PC-3 (cell line): ENCODE measurements around the gene OBSL1. TPM values are rescaled to one million over a fixed set of nuclear protein-coding genes. Genes with fewer than 3 reads are reported as not detected.

Experiments used
- ATAC-seq: fragments of 200-7000 bp; cut with Tn5 transposase; 2 replicates; pipeline ENCODE4 v1.9.1; 2020; ENCODE audit warnings: mild to moderate bottlenecking, moderate library complexity
- BruUV-seq: library from RNA; stranded (reverse); fragments of 400-500 nt; replicated peaks from 2 replicates; lab custom pipeline; 2021; lab: Mats Ljungman, UMichigan
- CTCF ChIA-PET: fragments of 300-600 bp; sonication (Branson Sonifier 250); formaldehyde crosslinking; loops from one replicate; lab custom pipeline; 2022; ENCODE audit warnings: antibody characterized with exemption; lab: Charles Lee
- POLR2A ChIA-PET: fragments of 300-600 bp; sonication (Branson Sonifier 250); formaldehyde crosslinking; loops from one replicate; lab custom pipeline; 2022; ENCODE audit warnings: antibody characterized with exemption; ENCODE audit not compliant: unreplicated experiment; lab: Charles Lee
- DNase-seq: peaks from one replicate; pipeline ENCODE4 v3.0.0-alpha.2; 2015
- H2AFZ ChIP-seq: fragments of 300-600 bp; sonication (generic); 2 replicates; pipeline ENCODE4 v1.6.0; 2016; ENCODE audit warnings: antibody characterized with exemption, low read length
- H3F3A ChIP-seq: fragments of 300-600 bp; sonication (generic); one replicate; pipeline ENCODE4 v1.6.0; 2017; ENCODE audit warnings: antibody characterized with exemption, low read length, control low read depth, mild to moderate bottlenecking; ENCODE audit not compliant: unreplicated experiment
- H3K27ac ChIP-seq: fragments of 300-600 bp; sonication (generic); 2 replicates; pipeline ENCODE4 v1.5.1; 2016; ENCODE audit warnings: mild to moderate bottlenecking, low read length
- H3K27me3 ChIP-seq: fragments of 300-600 bp; sonication (generic); 2 replicates; pipeline ENCODE4 v1.6.1; 2016; ENCODE audit warnings: low read length, mixed read lengths
- H3K36me3 ChIP-seq: fragments of 300-600 bp; sonication (generic); 2 replicates; pipeline ENCODE4 v1.6.1; 2016; ENCODE audit warnings: low read depth, mixed run types, low read length, mixed read lengths
- H3K4me1 ChIP-seq: fragments of 300-600 bp; sonication (generic); 2 replicates; pipeline ENCODE4 v1.5.1; 2016; ENCODE audit warnings: low read length; ENCODE audit not compliant: insufficient read depth
- H3K4me2 ChIP-seq: fragments of 300-600 bp; sonication (generic); 2 replicates; pipeline ENCODE4 v1.6.0; 2016; ENCODE audit warnings: low read length
- H3K4me3 ChIP-seq: fragments of 300-600 bp; sonication (generic); 2 replicates; pipeline ENCODE4 v1.5.1; 2016; ENCODE audit warnings: mild to moderate bottlenecking, low read length, mixed read lengths
- H3K79me2 ChIP-seq: fragments of 300-600 bp; sonication (generic); 2 replicates; pipeline ENCODE4 v1.6.1; 2017; ENCODE audit warnings: low read length, mixed read lengths
- H3K9ac ChIP-seq: fragments of 300-600 bp; sonication (generic); 2 replicates; pipeline ENCODE4 v1.6.0; 2016; ENCODE audit warnings: mild to moderate bottlenecking, low read length
- H3K9me2 ChIP-seq: fragments of 300-600 bp; sonication (generic); replicated peaks from 2 replicates; pipeline ENCODE4 v1.6.1; 2016; ENCODE audit warnings: mixed run types, low read length, mixed read lengths
- H3K9me3 ChIP-seq: fragments of 300-600 bp; sonication (generic); 2 replicates; pipeline ENCODE4 v1.6.1; 2016; ENCODE audit warnings: low read length, mixed read lengths
- H4K20me1 ChIP-seq: fragments of 300-600 bp; sonication (generic); 2 replicates; pipeline ENCODE4 v1.6.1; 2016; ENCODE audit warnings: low read length, mixed read lengths
- EZH2 ChIP-seq: fragments of 300-600 bp; sonication (generic); IDR thresholded peaks from one replicate; pipeline ENCODE4 v1.6.1; 2017; ENCODE audit warnings: antibody characterized with exemption, mild to moderate bottlenecking, low read length; ENCODE audit not compliant: unreplicated experiment
- EZH2phosphoT487 ChIP-seq: fragments of 300-600 bp; sonication (generic); IDR thresholded peaks from 2 replicates; pipeline ENCODE4 v1.6.1; 2018; ENCODE audit warnings: mild to moderate bottlenecking, antibody characterized with exemption, low read length, borderline replicate concordance
- intact Hi-C: fragments of 100-400 bp; cut with micrococcal nuclease; formaldehyde crosslinking; loops from 2 replicates; pipeline ENCODE4 v1.9.0; 2023
- total RNA-seq: library from RNA; depleted of rRNA; stranded (reverse); fragments of >200 nt; gene quantifications from 2 replicates; pipeline ENCODE4 v1.2.3, GENCODE V29; 2014
- TF ChIP-seq, protein P1 (sequence below): fragments of 300-600 bp; sonication (generic); conservative IDR thresholded peaks from 2 replicates; pipeline ENCODE4 v1.5.1; 2017; ENCODE audit warnings: antibody characterized with exemption, low read depth, mild to moderate bottlenecking, low read length

The OBSL1 gene
- total RNA-seq, 1 experiment from 2014 or later: 122 TPM

DNA sequence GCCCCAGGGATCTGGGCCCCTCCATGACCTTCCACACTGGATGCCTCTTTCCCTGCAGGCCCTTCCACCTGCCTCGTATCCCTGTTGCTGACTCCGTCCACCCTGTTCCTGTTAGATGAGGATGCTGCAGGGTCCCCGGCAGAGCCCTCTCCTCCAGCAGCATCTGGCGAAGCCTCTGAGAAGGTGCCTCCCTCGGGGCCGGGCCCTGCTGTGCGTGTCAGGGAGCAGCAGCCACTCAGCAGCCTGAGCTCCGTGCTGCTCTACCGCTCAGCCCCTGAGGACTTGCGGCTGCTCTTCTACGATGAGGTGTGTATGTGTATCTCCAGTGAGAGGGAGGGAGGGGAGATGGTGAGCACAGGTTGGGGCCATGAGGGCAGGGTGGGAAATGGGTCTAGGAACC lies 43.7 kb upstream of the OBSL1 start:
- CTCF ChIA-PET: no interaction called here
- Histone ChIP-seq H3K4me1 (no peaks in the 10 kb centered on the region), H2AFZ (no peak overlapping the region), H4K20me1 (no peaks in the 10 kb centered on the region), H3K36me3 (0 out of 2 replicates have a peak, but pooled peaks cover 2% of the 10 kb centered on the region), H3K27me3 (no peaks in the 10 kb centered on the region), H3K9ac (no peak overlapping the region), H3K9me3 (no peaks in the 10 kb centered on the region), H3K27ac (no peak overlapping the region), H3K4me3 (no peak overlapping the region), H3K9me2 (no peaks in the 10 kb centered on the region), H3F3A (no peaks in the 10 kb centered on the region), H3K79me2 (no peaks in the 10 kb centered on the region), H3K4me2 (no peak overlapping the region)
- TF ChIP-seq, protein P1, sequence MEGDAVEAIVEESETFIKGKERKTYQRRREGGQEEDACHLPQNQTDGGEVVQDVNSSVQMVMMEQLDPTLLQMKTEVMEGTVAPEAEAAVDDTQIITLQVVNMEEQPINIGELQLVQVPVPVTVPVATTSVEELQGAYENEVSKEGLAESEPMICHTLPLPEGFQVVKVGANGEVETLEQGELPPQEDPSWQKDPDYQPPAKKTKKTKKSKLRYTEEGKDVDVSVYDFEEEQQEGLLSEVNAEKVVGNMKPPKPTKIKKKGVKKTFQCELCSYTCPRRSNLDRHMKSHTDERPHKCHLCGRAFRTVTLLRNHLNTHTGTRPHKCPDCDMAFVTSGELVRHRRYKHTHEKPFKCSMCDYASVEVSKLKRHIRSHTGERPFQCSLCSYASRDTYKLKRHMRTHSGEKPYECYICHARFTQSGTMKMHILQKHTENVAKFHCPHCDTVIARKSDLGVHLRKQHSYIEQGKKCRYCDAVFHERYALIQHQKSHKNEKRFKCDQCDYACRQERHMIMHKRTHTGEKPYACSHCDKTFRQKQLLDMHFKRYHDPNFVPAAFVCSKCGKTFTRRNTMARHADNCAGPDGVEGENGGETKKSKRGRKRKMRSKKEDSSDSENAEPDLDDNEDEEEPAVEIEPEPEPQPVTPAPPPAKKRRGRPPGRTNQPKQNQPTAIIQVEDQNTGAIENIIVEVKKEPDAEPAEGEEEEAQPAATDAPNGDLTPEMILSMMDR: no peak
- TF ChIP-seq EZH2: no peak
- intact Hi-C loops: no loop called here
- POLR2A ChIA-PET: no interaction called here
- no TSS peak for BruUV-seq
- ATAC-seq (no peak), DNase-seq (no peak)

DNA sequence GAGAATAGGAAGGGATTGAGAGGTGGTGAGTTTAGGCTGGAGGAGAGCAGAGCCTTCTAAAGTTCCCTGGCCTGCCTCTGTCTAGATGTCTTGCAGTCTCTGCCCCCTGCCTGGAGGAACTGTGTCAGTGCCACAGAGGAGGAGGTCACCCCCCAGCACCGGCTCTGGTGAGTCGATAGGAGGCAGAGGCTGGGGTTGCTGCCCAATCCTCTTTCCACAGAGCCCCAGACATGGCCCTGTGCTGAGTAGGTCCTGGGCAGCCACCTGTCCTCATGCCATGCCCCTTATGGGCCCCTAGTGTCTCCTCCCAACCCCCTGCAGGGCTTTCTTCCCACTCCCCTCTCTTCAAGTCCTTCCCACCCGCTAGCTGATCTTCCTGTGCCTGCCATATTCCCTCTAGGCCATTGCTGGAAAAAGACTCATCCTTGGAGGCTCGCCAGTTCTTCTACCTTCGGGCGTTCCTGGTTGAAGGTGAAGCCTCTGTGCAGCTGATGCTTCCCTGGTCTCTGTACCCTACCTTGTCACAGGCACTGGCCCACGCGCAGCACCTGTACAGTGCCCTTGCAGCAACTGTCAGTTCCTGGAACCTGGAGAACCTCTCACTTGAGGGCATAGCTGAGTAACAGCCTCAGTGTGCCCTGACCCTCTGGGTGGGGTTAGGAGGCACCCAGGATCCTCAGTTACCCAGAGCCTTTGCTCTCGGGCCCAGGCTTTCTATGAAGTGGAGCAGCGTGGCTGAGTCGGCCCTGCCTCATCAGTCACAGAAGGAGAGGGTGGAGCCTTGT lies 42.9 kb upstream of the OBSL1 start:
- CTCF ChIA-PET: no interaction called here
- TF ChIP-seq EZH2phosphoT487: no peak
- TF ChIP-seq, protein P1: no peak
- no peak for TF ChIP-seq EZH2
- Histone ChIP-seq H3K4me1 (no peaks in the 10 kb centered on the region), H3K79me2 (no peaks in the 10 kb centered on the region), H3K36me3 (0 out of 2 replicates have a peak, but pooled peaks cover 2% of the 10 kb centered on the region), H3K9me2 (no peaks in the 10 kb centered on the region), H4K20me1 (no peaks in the 10 kb centered on the region), H3K27me3 (no peaks in the 10 kb centered on the region), H3K9ac (no peak overlapping the region), H3K9me3 (no peaks in the 10 kb centered on the region), H2AFZ (no peak overlapping the region), H3K4me2 (no peak overlapping the region), H3K4me3 (no peak overlapping the region), H3F3A (no peaks in the 10 kb centered on the region), H3K27ac (no peak overlapping the region)
- ATAC-seq (no peak), DNase-seq (no peak)
- intact Hi-C loops: no loop called here
- BruUV-seq: no TSS peak
- POLR2A ChIA-PET: no interaction called here

DNA sequence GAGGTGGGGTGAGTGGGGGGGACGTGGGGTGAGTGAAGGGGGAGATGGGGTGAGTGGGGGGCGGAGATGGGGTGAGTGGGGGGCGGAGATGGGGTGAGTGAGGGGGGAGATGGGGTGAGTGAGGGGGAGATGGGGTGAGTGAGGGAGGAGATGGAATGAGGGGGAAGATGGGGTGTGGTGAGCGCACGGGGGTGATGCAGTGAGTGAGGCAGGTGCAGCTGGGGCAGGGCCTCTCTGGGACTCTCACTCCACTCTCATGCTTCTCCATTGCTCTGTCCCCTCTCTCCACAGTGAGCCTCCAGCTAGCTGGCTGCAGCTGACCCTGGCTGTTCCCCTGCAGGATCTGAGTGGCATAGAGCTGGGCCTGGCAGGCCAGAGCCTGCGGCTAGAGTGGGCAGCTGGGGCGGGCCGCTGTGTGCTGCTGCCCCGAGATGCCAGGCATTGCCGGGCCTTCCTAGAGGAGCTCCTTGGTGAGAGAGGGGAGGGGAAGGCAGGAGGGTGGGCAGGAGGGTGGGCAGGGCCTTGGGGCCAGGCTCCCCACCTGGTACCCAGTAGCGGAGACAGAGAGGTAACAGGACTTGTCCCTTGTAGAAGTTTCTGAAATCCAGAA lies 42.2 kb upstream of the OBSL1 start:
- no peak for ATAC-seq
- no peak for DNase-seq
- Histone ChIP-seq H4K20me1 (no peaks in the 10 kb centered on the region), H3K27ac (no peak overlapping the region), H3K9ac (no peak overlapping the region), H3K27me3 (no peaks in the 10 kb centered on the region), H3K79me2 (no peaks in the 10 kb centered on the region), H3K4me3 (no peak overlapping the region), H3K4me2 (no peak overlapping the region), H3K9me2 (no peaks in the 10 kb centered on the region), H3K9me3 (no peaks in the 10 kb centered on the region), H3K36me3 (0 out of 2 replicates have a peak, but pooled peaks cover 2% of the 10 kb centered on the region), H2AFZ (no peak overlapping the region), H3K4me1 (no peaks in the 10 kb centered on the region), H3F3A (no peaks in the 10 kb centered on the region)
- TF ChIP-seq EZH2: no peak
- TF ChIP-seq EZH2phosphoT487: no peak
- TF ChIP-seq, protein P1: no peak
- CTCF ChIA-PET: no interaction called here
- POLR2A ChIA-PET: no interaction called here
- no TSS peak for BruUV-seq
- intact Hi-C loops: no loop called here
